ENCODE results near the gene SPTB.
"Not testable (repeated sequence)": the region's sequence is repeated elsewhere in the genome, so short reads cannot be mapped to it uniquely, and the experiment has no call there.

SPTB gene

GRCh38 chr14:64815257-64815656 is 64.5 kb downstream of the SPTB start:
- DNase-seq, result no peak

- no peak for DNase-seq
These were observed 67.3 kb downstream of the SPTB start for GRCh38 chr14:64812412-64812811.

GRCh38 chr14:64811676-64812075 is 68.0 kb downstream of the SPTB start:
- DNase-seq, result peak; percentile 30

- no peak for DNase-seq
These were observed 71.3 kb downstream of the SPTB start for GRCh38 chr14:64808449-64808848.

GRCh38 chr14:64807551-64807950 is 72.2 kb downstream of the SPTB start:
- no peak for DNase-seq

GRCh38 chr14:64806862-64807495 is 72.7 kb downstream of the SPTB start:
- no peak for DNase-seq

- no peak for DNase-seq
These were observed 73.4 kb downstream of the SPTB start for GRCh38 chr14:64806202-64806861.

GRCh38 chr14:64805646-64806045 is 74.1 kb downstream of the SPTB start:
- DNase-seq, result not testable (repeated sequence)

GRCh38 chr14:64804754-64805260 is 74.9 kb downstream of the SPTB start:
- no peak for DNase-seq

- peak; percentile 27 for DNase-seq
These were observed 77.9 kb downstream of the SPTB start for GRCh38 chr14:64801800-64802199.

GRCh38 chr14:64801046-64801445 is 78.7 kb downstream of the SPTB start:
- DNase-seq, result no peak

GRCh38 chr14:64800000-64800399 is 79.7 kb downstream of the SPTB start:
- DNase-seq, result peak; percentile 61

GRCh38 chr14:64799555-64799954 is 80.2 kb downstream of the SPTB start:
- no peak for DNase-seq

- no peak for DNase-seq
These were observed 83.3 kb downstream of the SPTB start for GRCh38 chr14:64796369-64796768.

- no peak for DNase-seq
These were observed 83.8 kb downstream of the SPTB start for GRCh38 chr14:64795921-64796320.

- DNase-seq, result no peak
These were observed 84.5 kb downstream of the SPTB start for GRCh38 chr14:64795211-64795610.

- no peak for DNase-seq
These were observed 86.7 kb downstream of the SPTB start for GRCh38 chr14:64792871-64793560.

GRCh38 chr14:64792231-64792630 is 87.5 kb downstream of the SPTB start:
- no peak for DNase-seq

- DNase-seq, result no peak
These were observed 89.2 kb downstream of the SPTB start for GRCh38 chr14:64790478-64790877.

- DNase-seq, result no peak
These were observed 90.0 kb downstream of the SPTB start for GRCh38 chr14:64789696-64790095.

- DNase-seq, result peak; percentile 57
These were observed 91.0 kb downstream of the SPTB start for GRCh38 chr14:64788706-64789105.

- DNase-seq, result no peak
These were observed 92.1 kb downstream of the SPTB start for GRCh38 chr14:64787619-64788018.

GRCh38 chr14:64786296-64787149 is 93.2 kb downstream of the SPTB start:
- DNase-seq, result no peak

Data from hematopoietic multipotent progenitor cell treated with erythropoietin and hydrocortisone succinate and interleukin-3 and kit ligand, for 8 days (in vitro differentiated cells).